Heart left ventricle (tissue), 16 donors: ENCODE measurements around the gene PPARG. TPM values are rescaled to one million over a fixed set of nuclear protein-coding genes. Genes with fewer than 3 reads are reported as not detected.
A peak's percentile ranks its signal among the peaks of the same experiment; 100 is the strongest.

Experiments
- ATAC-seq, 4 donors: fragments of 200-7000 bp; cut with Tn5 transposase; one replicate each; pipeline ENCODE4 v1.9.1; 2020 to 2022; ENCODE audit warnings: moderate library complexity in 4 of 4, mild to moderate bottlenecking in 3 of 4, moderate number of reproducible peaks in 1 of 4
- DNase-seq, 5 donors: peaks; one replicate each; pipeline ENCODE4 v3.0.0-alpha.2; 2020
- H3K27ac ChIP-seq, 12 donors: fragments of 200-600 bp; sonication (generic) in 4 of 12; one replicate each; pipeline versions ENCODE4 v1.5.0 to v1.8.0; 2016 to 2022; ENCODE audit warnings: mild to moderate bottlenecking in 2 of 12
- H3K27me3 ChIP-seq, 9 donors: fragments of 200-600 bp; sonication (generic) in 2 of 9; one replicate each; pipeline versions ENCODE4 v1.5.1 to v1.8.0; 2016 to 2022; ENCODE audit warnings: mild to moderate bottlenecking in 3 of 9
- H3K36me3 ChIP-seq, 9 donors: fragments of 200-600 bp; sonication (generic) in 2 of 9; one replicate each; pipeline versions ENCODE4 v1.5.0 to v1.8.0; 2018 to 2022; ENCODE audit warnings: mild to moderate bottlenecking in 2 of 9
- H3K4me1 ChIP-seq, 12 donors: fragments of 200-600 bp; sonication (generic) in 4 of 12; one replicate each; pipeline versions ENCODE4 v1.5.0 to v1.8.0; 2016 to 2022; ENCODE audit warnings: mild to moderate bottlenecking in 3 of 12
- H3K4me3 ChIP-seq, 12 donors: fragments of 200-600 bp; sonication (generic) in 4 of 12; one replicate each; pipeline versions ENCODE4 v1.5.0 to v1.8.0; 2017 to 2022; ENCODE audit warnings: mild to moderate bottlenecking in 9 of 12, moderate library complexity in 4 of 12
- H3K9me3 ChIP-seq, 12 donors: fragments of 200-600 bp; sonication (generic) in 4 of 12; one replicate each; pipeline versions ENCODE4 v1.5.0 to v1.8.0; 2016 to 2022; ENCODE audit warnings: mild to moderate bottlenecking in 1 of 12
- POLR2A ChIP-seq, 2 donors: fragments of 450-650 bp; IDR thresholded peaks; one replicate each; pipeline ENCODE4 v1.6.1; 2017; ENCODE audit warnings: antibody characterized with exemption in 2 of 2, mild to moderate bottlenecking in 2 of 2, moderate library complexity in 2 of 2
- WGBS, 4 donors: extraction: QIAGEN DNeasy Blood & Tissue Kit in 2 of 4; methylation state at CpG; one replicate each; pipeline versions ENCODE4 v1.1.5 to v1.1.7; 2013 to 2018; 5-methylcytosine and 5-hydroxymethylcytosine counted together
- intact Hi-C, 10 donors: fragments of 100-400 bp; cut with DNase I; formaldehyde crosslinking; loops; one replicate each; pipeline versions ENCODE4 v1.11.1 to v1.14.2; 2022
- polyA plus RNA-seq, 2 donors: library from polyadenylated mRNA; stranded (reverse); fragments of 200-250 nt; gene quantifications; one replicate each; pipeline ENCODE4 v1.2.3, GENCODE V29; 2013
- total RNA-seq, 9 donors: library from RNA; depleted of rRNA in 2 of 9; stranded (reverse); fragments of >200 nt in 2 of 9; fragmentation: NEBNext Ultra II Directional in 3 of 9; extraction: Animal tissue kit (Norgen Biotek cat#: 25700) in 3 of 9; gene quantifications; one replicate each; pipeline versions ENCODE4 v1.1.0 to v1.2.4, GENCODE V29; 2016 to 2023
- TF ChIP-seq, protein P1 (sequence below), 12 donors: fragments of 200-600 bp; sonication (generic) in 4 of 12; IDR thresholded peaks; one replicate each; pipeline versions ENCODE4 v1.5.0 to v1.8.0; 2018 to 2022; ENCODE audit warnings: antibody characterized with exemption in 12 of 12, mild to moderate bottlenecking in 5 of 12
- donor health status: ischemic (EF 13 %, LVEDD 7.1; RV severe dilation, severe dysfunction).
- donor health status: healthy with polysubstance abuse.
- donor health status: DM: no; HTN: yes; CAD: no.
- donor health status: DM: no; HTN: no; CAD: no.
- donor health status: ischemic (EF 25% LVEDD 6.9; RV normal size, moderate dysfunction).
- donor health status: ischemic (EF 25% LVEDD 5.7; RV mildly dilated, moderate dysfunction).
- donor health status: healthy.
- donor health status: DM: yes; HTN: yes; CAD: no.
- donor health status: ischemic (EF 35%, LVEDD 5.7; RV mildly dilated, moderate dysfunction).
- donor health status: nonischemic (EF 11% LVEDD 7.7; RV severe dilation, severe dysfunction).
- donor health status: DM: yes; HTN: yes; CAD: no.
- donor health status: PGD.
- donor health status: ischemic (EF 29% LVEDD 5.4; RV normal size, mild dysfunction).
- donor health status: nonischemic (EF 23%, LVEDD 6.1; RV moderate dilation, normal function).

Gene PPARG
- total and polyA plus RNA-seq, 11 donors, result 8.9 to 30.3 (median 20.0) TPM

DNA sequence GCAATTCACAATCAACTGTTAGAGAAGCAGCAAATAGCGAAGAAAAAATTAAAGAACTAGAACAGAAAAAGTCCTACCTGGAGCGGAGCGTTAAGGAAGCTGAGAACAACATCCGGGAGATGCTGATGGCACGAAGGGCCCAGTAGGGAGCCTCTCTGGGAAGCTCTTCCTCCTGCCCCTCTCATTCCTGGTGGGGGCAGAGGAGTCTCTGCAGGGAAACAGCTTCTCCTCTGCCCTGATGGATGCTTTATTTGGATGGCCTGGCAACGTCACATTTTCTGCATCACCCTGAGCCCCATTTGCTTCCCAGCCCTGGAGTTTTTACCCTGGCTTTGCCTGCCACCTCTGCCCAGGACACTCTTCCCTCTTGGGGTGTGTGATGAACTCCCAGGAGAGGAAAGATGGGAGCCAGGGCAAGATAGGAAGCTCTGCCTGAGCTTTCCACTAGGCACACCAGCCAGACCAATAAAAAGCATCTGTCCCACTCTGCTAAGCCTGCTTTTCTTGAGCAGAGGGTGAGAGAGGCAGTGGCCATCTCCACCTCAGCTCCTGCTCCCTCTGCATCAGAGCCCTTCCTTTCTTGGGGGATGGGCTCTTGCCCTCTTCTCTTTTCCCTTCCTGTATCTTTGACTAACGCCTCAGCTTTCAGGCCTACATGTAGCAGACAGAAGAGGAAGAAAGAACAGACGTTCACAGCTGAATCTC is 39.4 kb downstream of the PPARG start:
- ATAC-seq (peak in 1 of 4 donors; percentile 41), DNase-seq (no peak)
- Histone ChIP-seq H3K27ac (no peak overlapping the region), H3K9me3 (peaks cover 0 to 3% (median 0%) of the 10 kb centered on the region in 12 donors), H3K4me3 (no peak overlapping the region), H3K36me3 (no peaks in the 10 kb centered on the region), H3K27me3 (no peaks in the 10 kb centered on the region), H3K4me1 (peaks cover 0 to 45% (median 0%) of the 10 kb centered on the region in 12 donors)
- 67 to 74% (median 72%) methylated on average over 8 of the region's 8 CpGs for WGBS, 4 donors
- intact Hi-C loops, result no loop called here
- no peak for TF ChIP-seq POLR2A (IDR thresholded peaks at IDR 0.05)
- TF ChIP-seq, protein P1, sequence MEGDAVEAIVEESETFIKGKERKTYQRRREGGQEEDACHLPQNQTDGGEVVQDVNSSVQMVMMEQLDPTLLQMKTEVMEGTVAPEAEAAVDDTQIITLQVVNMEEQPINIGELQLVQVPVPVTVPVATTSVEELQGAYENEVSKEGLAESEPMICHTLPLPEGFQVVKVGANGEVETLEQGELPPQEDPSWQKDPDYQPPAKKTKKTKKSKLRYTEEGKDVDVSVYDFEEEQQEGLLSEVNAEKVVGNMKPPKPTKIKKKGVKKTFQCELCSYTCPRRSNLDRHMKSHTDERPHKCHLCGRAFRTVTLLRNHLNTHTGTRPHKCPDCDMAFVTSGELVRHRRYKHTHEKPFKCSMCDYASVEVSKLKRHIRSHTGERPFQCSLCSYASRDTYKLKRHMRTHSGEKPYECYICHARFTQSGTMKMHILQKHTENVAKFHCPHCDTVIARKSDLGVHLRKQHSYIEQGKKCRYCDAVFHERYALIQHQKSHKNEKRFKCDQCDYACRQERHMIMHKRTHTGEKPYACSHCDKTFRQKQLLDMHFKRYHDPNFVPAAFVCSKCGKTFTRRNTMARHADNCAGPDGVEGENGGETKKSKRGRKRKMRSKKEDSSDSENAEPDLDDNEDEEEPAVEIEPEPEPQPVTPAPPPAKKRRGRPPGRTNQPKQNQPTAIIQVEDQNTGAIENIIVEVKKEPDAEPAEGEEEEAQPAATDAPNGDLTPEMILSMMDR (IDR thresholded peaks at IDR 0.05), result no peak

DNA sequence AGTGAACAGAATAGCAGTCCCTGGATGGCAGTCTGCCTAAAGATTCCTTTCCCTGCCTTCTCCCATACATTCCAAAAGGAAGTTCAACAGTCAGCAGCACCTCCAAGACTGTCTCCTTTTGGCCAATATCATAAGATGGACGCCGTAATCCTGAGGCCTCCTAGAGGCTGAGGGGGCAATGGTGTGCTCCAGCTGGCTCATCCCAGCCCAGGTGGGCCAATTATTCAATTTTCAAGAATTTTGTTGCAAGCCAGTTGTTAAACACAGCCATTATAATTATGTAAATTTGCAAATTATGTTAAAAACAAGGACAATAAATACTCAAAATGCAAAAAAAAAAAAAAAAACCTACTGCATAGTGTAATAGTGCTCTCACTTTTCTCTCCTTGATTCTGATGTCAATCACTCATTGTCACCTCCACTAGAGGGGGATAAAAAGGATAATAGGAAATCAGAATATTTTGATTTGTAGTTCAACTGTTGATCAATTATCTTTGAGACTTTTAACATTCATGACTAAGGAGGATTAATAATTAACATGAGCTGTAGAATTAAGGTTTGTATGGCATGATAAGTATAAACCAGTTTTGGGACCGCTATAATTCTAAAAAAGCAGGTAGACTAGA is 40.1 kb downstream of the PPARG start:
- ATAC-seq, result no peak
- 74 to 83% (median 80%) methylated on average over 3 of the region's 3 CpGs for WGBS, 4 donors
- DNase-seq, result no peak

DNA sequence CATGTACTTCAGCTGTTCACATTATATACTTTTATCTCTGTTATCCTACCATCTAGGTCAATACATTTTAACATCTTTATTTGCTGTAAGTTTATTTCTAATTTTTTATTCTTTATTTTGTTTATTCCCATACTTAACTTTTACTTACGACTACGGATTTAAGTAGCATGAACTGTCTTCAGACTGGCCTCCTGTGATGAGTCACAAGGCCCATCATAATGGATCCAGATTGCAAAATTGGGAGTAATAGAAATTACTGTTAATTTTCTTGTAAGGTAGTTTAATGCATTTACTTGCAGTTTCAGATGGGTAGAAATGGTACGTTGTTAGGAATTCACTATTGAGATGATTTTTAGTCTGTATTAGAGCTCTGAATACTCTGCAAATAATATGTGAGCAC is 45.9 kb downstream of the PPARG start:
- Histone ChIP-seq H3K27ac (no peak overlapping the region), H3K27me3 (no peaks in the 10 kb centered on the region), H3K4me3 (no peak overlapping the region), H3K4me1 (peaks cover 0 to 3% (median 0%) of the 10 kb centered on the region in 12 donors), H3K36me3 (no peaks in the 10 kb centered on the region), H3K9me3 (peaks cover 0 to under 1% (median 0%) of the 10 kb centered on the region in 12 donors)
- no peak for TF ChIP-seq POLR2A (IDR thresholded peaks at IDR 0.05)
- TF ChIP-seq, protein P1 (IDR thresholded peaks at IDR 0.05), result no peak
- DNase-seq (no peak), ATAC-seq (no peak)
- WGBS, 4 donors, result 95 to 96% (median 96%) methylated on average over 3 of the region's 3 CpGs
- intact Hi-C loops, result no loop called here

More for the DNA sequence above, 40.1 kb downstream of the PPARG start:
- intact Hi-C loops, result no loop called here
- Histone ChIP-seq H3K27ac (no peak overlapping the region), H3K4me3 (no peak overlapping the region), H3K27me3 (no peaks in the 10 kb centered on the region), H3K36me3 (no peaks in the 10 kb centered on the region), H3K4me1 (peaks cover 0 to 38% (median 0%) of the 10 kb centered on the region in 12 donors), H3K9me3 (peaks cover 0 to 3% (median 0%) of the 10 kb centered on the region in 12 donors)
- TF ChIP-seq, protein P1 (IDR thresholded peaks at IDR 0.05), result no peak
- TF ChIP-seq POLR2A (IDR thresholded peaks at IDR 0.05), result no peak

DNA sequence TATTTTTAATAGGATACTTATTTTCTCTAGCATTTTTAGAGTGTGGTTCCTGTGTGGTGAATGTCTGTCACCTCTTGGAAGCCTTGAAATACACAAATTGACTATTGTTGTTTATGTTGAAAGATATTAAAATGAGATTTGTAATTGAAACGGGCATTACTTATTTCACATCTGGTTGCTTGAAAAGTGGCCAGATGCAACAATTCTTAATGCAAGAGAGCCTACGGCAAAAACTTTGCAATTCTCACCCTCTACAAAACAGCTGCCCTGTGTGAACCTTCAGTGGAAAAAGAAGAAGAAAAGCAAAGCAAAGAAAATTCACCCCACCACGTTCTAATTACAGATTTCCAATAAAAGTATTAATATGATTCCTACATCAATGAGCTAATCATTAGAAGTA is 46.6 kb downstream of the PPARG start:
- Histone ChIP-seq H3K4me3 (no peak overlapping the region), H3K27ac (no peak overlapping the region), H3K4me1 (peaks cover 0 to 4% (median 0%) of the 10 kb centered on the region in 12 donors), H3K9me3 (no peaks in the 10 kb centered on the region), H3K27me3 (no peaks in the 10 kb centered on the region), H3K36me3 (no peaks in the 10 kb centered on the region)
- ATAC-seq (no peak), DNase-seq (no peak)
- intact Hi-C loops, result no loop called here
- 85 to 92% (median 86%) methylated on average over 3 of the region's 3 CpGs for WGBS, 4 donors
- no peak for TF ChIP-seq POLR2A (IDR thresholded peaks at IDR 0.05)
- TF ChIP-seq, protein P1 (IDR thresholded peaks at IDR 0.05), result no peak
